ENCODE results near the gene GDPD1. TPM values are rescaled to one million over a fixed set of nuclear protein-coding genes. Genes with fewer than 3 reads are reported as not detected.

Gene GDPD1
- total and polyA plus RNA-seq, 9 of the 15 experiments (the other 6 are each of a cell fraction or from before 2014, with no cell fraction given) = 5.7 to 15.2 (median 9.3) TPM

DNA sequence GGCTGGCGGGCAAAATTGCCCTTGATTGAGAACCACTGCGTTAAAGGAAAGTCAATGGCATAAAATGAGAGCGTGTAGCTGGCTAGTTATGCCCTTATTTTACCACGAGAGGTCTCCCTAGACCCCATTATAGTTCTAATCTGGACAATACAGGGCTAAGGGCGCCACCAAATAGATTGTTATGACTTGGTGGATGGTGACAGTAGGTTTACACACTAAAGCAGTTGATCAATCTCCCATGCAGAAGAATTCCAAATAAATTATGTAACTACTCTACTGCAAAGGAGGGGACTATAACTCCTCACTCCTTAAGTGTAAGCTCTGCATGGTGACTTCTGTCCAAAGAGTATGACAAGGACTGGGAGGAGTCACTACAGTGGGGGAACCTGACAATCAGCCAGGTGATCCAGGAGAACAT, 90.7 kb downstream of the GDPD1 start (continued):
- TF ChIP-seq ZNF274 (IDR thresholded peaks at IDR 0.05; ENCODE audit: borderline replicate concordance, low read depth, low read length) (no peak), ZEB2 (IDR thresholded peaks at IDR 0.05) (no peak), SOX6 (IDR thresholded peaks at IDR 0.05) (peak; percentile 31; the same call in 1 of the 2 replicates), ZNF384 (IDR thresholded peaks at IDR 0.05; ENCODE audit: low read depth, low read length) (no peak; the same call in 1 of the 2 replicates), ZNF12 (CRISPR knock-in tag; IDR thresholded peaks at IDR 0.05) (no peak), TCF3 (CRISPR knock-in tag; IDR thresholded peaks at IDR 0.05) (peak; percentile 18; the same call in 1 of the 2 replicates), MTA3 (IDR thresholded peaks at IDR 0.05; ENCODE audit: borderline replicate concordance) (peak; percentile 34; the same call in 1 of the 2 replicates), ZNF79 (CRISPR knock-in tag; IDR thresholded peaks at IDR 0.05; ENCODE audit: low read depth) (no peak), CC2D1A (IDR thresholded peaks at IDR 0.05) (0 out of 2 replicates have a peak, but pooled peaks have one; percentile 34), RAD21 (CRISPR knock-in tag; conservative IDR thresholded peaks at IDR 0.05 in 1 of 2, IDR thresholded peaks at IDR 0.05 in 1 of 2) (peak; percentile 94 to 95), SAFB2 (IDR thresholded peaks at IDR 0.05; ENCODE audit: borderline replicate concordance, low read depth, low read length, severe bottlenecking) (no peak), STAG1 (CRISPR knock-in tag; IDR thresholded peaks at IDR 0.05; ENCODE audit: borderline replicate concordance) (peak; percentile 73; the same call in 1 of the 2 replicates), CBX3 (IDR thresholded peaks at IDR 0.05; ENCODE audit: borderline replicate concordance in 1 of 2, low read length in 2 of 2) (0 out of 3 replicates have a peak, but pooled peaks of 1 of the 2 experiments have one; percentile 18), SMC3 (conservative IDR thresholded peaks at IDR 0.05; ENCODE audit: insufficient read depth, low read depth, low read length) (peak; percentile 82), ARID2 (IDR thresholded peaks at IDR 0.05) (peak; percentile 54; the same call in 1 of the 2 replicates), NEUROD1 (IDR thresholded peaks at IDR 0.05; ENCODE audit: borderline replicate concordance, low read depth, low read length, partially characterized antibody) (no peak), POLR2AphosphoS2 (IDR thresholded peaks at IDR 0.05; ENCODE audit: low read length) (no peak), SMAD4 (CRISPR knock-in tag; conservative IDR thresholded peaks at IDR 0.05) (peak; percentile 42; the same call in 1 of the 2 replicates)
- TF ChIP-seq, protein P1, sequence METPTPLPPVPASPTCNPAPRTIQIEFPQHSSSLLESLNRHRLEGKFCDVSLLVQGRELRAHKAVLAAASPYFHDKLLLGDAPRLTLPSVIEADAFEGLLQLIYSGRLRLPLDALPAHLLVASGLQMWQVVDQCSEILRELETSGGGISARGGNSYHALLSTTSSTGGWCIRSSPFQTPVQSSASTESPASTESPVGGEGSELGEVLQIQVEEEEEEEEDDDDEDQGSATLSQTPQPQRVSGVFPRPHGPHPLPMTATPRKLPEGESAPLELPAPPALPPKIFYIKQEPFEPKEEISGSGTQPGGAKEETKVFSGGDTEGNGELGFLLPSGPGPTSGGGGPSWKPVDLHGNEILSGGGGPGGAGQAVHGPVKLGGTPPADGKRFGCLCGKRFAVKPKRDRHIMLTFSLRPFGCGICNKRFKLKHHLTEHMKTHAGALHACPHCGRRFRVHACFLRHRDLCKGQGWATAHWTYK (CRISPR knock-in tag; IDR thresholded peaks at IDR 0.05) = no peak
- TF ChIP-seq, protein P2, sequence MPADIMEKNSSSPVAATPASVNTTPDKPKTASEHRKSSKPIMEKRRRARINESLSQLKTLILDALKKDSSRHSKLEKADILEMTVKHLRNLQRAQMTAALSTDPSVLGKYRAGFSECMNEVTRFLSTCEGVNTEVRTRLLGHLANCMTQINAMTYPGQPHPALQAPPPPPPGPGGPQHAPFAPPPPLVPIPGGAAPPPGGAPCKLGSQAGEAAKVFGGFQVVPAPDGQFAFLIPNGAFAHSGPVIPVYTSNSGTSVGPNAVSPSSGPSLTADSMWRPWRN (IDR thresholded peaks at IDR 0.05; ENCODE audit: low read depth) = no peak
- TF ChIP-seq, protein P3, sequence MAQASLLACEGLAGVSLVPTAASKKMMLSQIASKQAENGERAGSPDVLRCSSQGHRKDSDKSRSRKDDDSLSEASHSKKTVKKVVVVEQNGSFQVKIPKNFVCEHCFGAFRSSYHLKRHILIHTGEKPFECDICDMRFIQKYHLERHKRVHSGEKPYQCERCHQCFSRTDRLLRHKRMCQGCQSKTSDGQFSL (CRISPR knock-in tag; IDR thresholded peaks at IDR 0.05) = no peak
- TF ChIP-seq, protein P3 (tag; IDR thresholded peaks at IDR 0.05) = no peak
- TF ChIP-seq, protein P4, sequence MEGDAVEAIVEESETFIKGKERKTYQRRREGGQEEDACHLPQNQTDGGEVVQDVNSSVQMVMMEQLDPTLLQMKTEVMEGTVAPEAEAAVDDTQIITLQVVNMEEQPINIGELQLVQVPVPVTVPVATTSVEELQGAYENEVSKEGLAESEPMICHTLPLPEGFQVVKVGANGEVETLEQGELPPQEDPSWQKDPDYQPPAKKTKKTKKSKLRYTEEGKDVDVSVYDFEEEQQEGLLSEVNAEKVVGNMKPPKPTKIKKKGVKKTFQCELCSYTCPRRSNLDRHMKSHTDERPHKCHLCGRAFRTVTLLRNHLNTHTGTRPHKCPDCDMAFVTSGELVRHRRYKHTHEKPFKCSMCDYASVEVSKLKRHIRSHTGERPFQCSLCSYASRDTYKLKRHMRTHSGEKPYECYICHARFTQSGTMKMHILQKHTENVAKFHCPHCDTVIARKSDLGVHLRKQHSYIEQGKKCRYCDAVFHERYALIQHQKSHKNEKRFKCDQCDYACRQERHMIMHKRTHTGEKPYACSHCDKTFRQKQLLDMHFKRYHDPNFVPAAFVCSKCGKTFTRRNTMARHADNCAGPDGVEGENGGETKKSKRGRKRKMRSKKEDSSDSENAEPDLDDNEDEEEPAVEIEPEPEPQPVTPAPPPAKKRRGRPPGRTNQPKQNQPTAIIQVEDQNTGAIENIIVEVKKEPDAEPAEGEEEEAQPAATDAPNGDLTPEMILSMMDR (IDR thresholded peaks at IDR 0.05 in 2 of 3, conservative IDR thresholded peaks at IDR 0.05 in 1 of 3; ENCODE audit: insufficient read depth in 2 of 3, low read depth in 1 of 3, low read length in 3 of 3) = peak; percentile 81 to 94 (median 88)

Measured in K562 (cell line).